C4-2B (cell line): Measurements from ENCODE around the gene COL19A1.

Experiments
- H3K27ac ChIP-seq: fragments of 450-650 bp; 2 replicates; pipeline ENCODE4 v1.5.1; 2017
- ZFX ChIP-seq: fragments of 450-650 bp; IDR thresholded peaks from 2 replicates; pipeline ENCODE4 v1.6.1; 2017
- TF ChIP-seq, protein P1 (sequence below): fragments of 450-650 bp; conservative IDR thresholded peaks from 2 replicates; pipeline ENCODE4 v1.5.1; 2017; ENCODE audit warnings: mild to moderate bottlenecking

COL19A1 gene

DNA sequence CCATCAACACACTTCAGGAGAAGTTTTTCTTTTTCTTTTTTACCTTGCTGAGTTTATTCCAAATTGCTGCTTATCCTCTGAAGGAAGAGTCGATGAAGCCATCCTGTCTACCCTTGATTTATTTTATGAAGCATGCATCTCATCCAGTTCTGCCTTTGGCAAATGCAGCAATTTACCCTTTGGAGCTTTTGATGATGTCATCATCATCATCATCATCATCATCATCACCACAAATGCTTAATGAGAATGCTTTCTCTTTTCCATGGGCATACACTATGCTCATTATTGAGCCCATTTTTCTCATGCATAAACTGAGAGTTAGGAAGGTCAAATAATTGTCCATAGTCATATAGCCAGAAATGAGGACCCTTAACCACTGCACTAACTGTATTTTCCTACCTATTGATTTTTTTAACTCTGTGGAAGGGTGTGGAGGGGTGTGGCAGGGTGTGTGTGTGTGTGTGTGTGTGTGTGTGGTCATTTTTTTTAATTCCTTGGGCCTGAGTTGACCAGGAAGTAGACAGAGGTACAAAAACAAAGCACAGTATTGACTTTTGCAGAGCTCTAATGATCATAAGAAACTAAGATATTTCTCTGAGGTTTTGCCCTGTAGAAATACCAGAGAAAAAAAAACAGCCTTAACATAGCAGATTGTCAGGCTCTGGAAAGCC lies 353.7 kb downstream of the COL19A1 start:
- TF ChIP-seq ZFX = no peak
- TF ChIP-seq, protein P1, sequence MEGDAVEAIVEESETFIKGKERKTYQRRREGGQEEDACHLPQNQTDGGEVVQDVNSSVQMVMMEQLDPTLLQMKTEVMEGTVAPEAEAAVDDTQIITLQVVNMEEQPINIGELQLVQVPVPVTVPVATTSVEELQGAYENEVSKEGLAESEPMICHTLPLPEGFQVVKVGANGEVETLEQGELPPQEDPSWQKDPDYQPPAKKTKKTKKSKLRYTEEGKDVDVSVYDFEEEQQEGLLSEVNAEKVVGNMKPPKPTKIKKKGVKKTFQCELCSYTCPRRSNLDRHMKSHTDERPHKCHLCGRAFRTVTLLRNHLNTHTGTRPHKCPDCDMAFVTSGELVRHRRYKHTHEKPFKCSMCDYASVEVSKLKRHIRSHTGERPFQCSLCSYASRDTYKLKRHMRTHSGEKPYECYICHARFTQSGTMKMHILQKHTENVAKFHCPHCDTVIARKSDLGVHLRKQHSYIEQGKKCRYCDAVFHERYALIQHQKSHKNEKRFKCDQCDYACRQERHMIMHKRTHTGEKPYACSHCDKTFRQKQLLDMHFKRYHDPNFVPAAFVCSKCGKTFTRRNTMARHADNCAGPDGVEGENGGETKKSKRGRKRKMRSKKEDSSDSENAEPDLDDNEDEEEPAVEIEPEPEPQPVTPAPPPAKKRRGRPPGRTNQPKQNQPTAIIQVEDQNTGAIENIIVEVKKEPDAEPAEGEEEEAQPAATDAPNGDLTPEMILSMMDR = no peak
- no peak overlapping the region for H3K27ac ChIP-seq

DNA sequence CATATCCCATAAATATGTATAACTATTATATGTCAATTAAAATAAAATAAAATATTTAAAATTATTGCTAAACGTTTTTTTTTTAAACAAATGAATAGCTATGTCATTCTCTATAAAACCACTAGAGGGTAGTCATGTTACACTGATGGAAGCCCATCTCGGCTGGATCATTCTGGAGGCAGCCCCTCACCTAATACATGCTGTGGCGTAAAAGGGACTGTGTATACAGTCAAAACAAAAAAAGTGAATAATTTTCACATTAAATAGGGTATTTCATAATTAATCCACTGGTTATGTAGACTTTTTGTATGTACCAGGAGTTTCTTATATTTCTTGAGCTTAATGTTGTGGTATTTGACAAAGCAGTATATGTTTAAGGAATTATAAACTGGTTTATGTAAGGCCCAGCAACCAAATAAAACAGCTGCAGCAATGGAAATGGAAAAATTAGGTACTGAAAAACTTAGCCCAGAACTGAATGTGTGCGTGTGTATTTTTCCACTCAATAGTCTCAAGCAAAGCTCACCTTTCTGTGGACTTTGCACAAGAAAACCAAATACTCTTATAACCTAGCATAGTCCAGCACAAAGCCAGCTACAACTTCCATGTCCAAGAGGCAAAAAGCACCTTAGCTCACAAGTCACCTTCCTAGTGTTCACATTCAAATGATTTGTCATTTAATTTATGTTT lies 354.8 kb downstream of the COL19A1 start:
- no peak for TF ChIP-seq ZFX
- TF ChIP-seq, protein P1 = peak; percentile 77
- no peak overlapping the region for H3K27ac ChIP-seq

DNA sequence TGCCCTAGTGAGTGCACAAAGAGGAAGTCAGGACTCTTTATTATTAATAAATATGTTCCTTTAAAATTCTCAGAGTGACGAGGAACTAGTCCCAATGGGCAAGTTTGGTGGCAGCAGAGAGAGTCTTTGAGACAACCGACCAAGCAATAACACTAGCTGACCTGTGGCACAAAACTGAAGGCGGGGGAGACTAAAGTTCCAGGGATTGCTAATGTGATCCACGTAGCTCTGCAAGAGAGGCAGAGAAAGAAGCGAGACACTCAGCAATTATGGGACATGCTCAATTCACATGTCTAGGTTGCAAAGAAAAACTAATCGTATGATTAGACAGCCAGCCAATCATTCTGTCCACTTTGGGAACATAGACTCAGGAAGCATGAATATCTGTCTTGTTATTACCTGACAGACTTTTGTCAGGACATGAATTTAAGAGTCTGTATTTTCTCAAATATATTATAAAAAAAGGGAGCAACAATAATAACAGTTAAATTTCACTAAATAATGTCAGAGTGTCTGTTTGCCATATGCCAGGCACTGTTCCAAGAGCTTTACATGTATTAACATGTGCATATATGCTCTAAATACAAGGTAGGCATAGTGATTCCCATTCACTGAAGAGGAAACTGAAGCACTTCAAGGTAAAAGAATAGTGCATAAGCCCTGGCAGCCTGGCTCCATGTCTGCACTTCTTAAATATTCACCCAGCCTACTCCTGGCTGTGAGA lies 355.5 kb downstream of the COL19A1 start:
- TF ChIP-seq, protein P1 = no peak
- TF ChIP-seq ZFX = no peak
- no peak overlapping the region for H3K27ac ChIP-seq

DNA sequence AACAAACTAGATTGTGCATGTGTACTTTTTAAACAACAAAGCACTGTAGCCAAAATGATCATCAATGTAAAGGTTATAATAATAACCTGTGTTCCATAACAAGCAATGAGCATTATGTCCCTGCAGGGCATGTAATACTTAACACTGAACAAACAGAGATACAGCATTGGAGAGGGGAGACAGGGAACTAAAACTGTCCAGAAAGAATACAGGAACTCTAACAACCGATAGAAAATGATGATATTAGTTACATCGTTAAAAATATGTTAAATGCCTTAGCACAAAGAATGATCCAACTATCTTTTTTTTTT lies 356.0 kb downstream of the COL19A1 start:
- H3K27ac ChIP-seq = no peak overlapping the region
- no peak for TF ChIP-seq ZFX
- TF ChIP-seq, protein P1 = no peak

DNA sequence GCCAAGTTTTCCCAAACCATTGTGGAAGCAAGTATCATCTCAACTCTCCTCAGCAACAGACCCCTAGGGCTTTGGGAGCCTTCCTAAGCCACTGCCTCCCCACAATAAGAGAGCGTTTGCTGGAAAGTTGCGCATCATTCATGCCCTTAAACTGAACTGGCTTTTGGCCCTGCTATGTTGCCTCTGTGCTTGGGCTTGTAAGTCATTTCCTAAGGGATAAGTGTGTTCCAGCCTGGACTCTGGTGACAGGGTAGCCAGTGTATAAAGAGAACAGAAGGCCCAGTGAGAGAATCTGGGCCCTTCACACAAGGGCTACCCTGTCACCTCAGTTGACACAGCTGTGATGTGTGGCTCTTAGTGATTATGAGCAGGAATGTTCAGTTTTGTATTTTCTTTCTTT lies 358.7 kb downstream of the COL19A1 start:
- H3K27ac ChIP-seq = no peak overlapping the region
- TF ChIP-seq, protein P1 = no peak
- no peak for TF ChIP-seq ZFX

DNA sequence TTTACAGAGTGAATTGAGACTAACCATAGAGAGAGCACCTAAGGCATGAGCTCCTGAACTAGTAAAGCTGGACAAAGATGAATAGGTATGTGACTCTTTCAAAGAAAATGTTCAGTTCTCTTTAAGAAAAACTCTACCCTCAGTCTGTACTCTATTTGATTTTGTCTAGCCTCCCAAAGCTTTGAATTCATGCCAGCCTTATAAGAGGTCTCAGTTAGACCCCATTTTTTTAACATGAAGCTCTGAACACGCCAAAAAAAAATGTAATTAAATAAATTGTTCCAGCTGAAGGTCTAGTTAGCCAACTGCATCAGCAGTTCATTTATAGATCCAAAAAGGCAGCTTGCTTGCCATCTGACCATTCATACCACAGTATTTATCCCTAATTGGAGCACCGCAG lies 365.0 kb downstream of the COL19A1 start:
- no peak for TF ChIP-seq ZFX
- TF ChIP-seq, protein P1 = no peak
- H3K27ac ChIP-seq = no peak overlapping the region

DNA sequence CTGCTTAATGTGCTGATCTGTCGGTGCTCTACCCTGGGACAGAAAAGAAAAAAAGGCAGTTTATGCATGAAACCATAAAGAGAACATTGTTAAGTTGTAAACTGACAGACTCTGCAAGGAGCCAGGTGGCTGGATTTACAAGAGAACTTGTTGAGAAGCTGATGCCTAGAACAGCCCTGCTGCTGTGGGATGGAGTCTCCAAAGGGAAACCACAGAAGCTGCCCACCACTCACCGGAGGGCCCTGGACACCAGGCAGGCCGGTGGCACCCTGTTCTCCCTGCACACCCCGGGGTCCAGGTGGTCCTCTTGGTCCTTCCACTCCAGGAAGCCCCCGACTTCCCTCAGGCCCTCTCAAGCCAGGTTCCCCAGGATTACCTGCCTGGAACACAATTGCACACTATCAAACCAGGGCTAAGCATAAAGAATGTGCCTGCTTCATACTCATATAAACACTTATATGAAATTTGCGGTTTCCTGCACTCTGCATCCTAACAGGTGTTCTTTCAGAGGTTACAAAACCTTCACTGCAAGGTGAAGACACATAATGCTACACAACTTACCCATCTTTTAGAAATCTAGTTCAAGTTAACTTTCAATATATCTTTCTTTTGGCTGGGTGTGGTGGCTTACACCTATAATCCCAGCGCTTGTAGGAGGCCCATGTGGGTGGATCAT lies 368.3 kb downstream of the COL19A1 start:
- no peak overlapping the region for H3K27ac ChIP-seq
- TF ChIP-seq ZFX = no peak
- TF ChIP-seq, protein P1 = no peak
